ENCODE data around the gene FOXP1.

The FOXP1 gene

GRCh38 chr3:71119171-71119570 is 464.4 kb downstream of the FOXP1 start:
- no peak overlapping the region for H3K4me3 ChIP-seq (ENCODE audit: low read length)
- TF ChIP-seq CTCF (IDR thresholded peaks at IDR 0.05; ENCODE audit: insufficient read depth, low read depth, low read length, missing control alignments), result no peak
- peak; percentile 45 for DNase-seq (ENCODE audit: low read depth)

- no peak overlapping the region for H3K4me3 ChIP-seq (ENCODE audit: low read length)
- no peak for DNase-seq (ENCODE audit: low read depth)
- no peak for TF ChIP-seq CTCF (IDR thresholded peaks at IDR 0.05; ENCODE audit: insufficient read depth, low read depth, low read length, missing control alignments)
These were observed 465.1 kb downstream of the FOXP1 start for GRCh38 chr3:71118436-71118835.

- DNase-seq (ENCODE audit: low read depth), result no peak
- H3K4me3 ChIP-seq (ENCODE audit: low read length), result no peak overlapping the region
- no peak for TF ChIP-seq CTCF (IDR thresholded peaks at IDR 0.05; ENCODE audit: insufficient read depth, low read depth, low read length, missing control alignments)
These were observed 465.8 kb downstream of the FOXP1 start for GRCh38 chr3:71117572-71118247.

- DNase-seq (ENCODE audit: low read depth), result no peak
- no peak for TF ChIP-seq CTCF (IDR thresholded peaks at IDR 0.05; ENCODE audit: insufficient read depth, low read depth, low read length, missing control alignments)
- no peak overlapping the region for H3K4me3 ChIP-seq (ENCODE audit: low read length)
These were observed 468.9 kb downstream of the FOXP1 start for GRCh38 chr3:71114610-71115009.

- H3K4me3 ChIP-seq (ENCODE audit: low read length), result no peak overlapping the region
- no peak for DNase-seq (ENCODE audit: low read depth)
- TF ChIP-seq CTCF (IDR thresholded peaks at IDR 0.05; ENCODE audit: insufficient read depth, low read depth, low read length, missing control alignments), result no peak
These were observed 471.0 kb downstream of the FOXP1 start for GRCh38 chr3:71112576-71112975.

- no peak overlapping the region for H3K4me3 ChIP-seq (ENCODE audit: low read length)
- DNase-seq (ENCODE audit: low read depth), result peak; percentile 96
- TF ChIP-seq CTCF (IDR thresholded peaks at IDR 0.05; ENCODE audit: insufficient read depth, low read depth, low read length, missing control alignments), result no peak
These were observed 471.6 kb downstream of the FOXP1 start for GRCh38 chr3:71111784-71112440.

Measured in epithelial cell of esophagus (primary cell).